Stimulated activated CD4-positive, alpha-beta T cell treated with anti-CD3 and anti-CD28 coated beads, TNF-alpha, amount 100 ng/mL, for 24 hours (primary cell): Measurements from ENCODE around the gene BTNL2.

Experiments
- DNase-seq, 3 experiments: peaks; one replicate each; pipeline ENCODE4 v3.0.0-alpha.2; 2020; ENCODE audit warnings: low read depth in 3 of 3

The BTNL2 gene

GRCh38 chr6:32415521-32416019 is 8.6 kb upstream of the BTNL2 start:
- peak; percentile 50 to 74 (median 71) for DNase-seq

- DNase-seq = peak; percentile 75 to 80 (median 76)
Measured at GRCh38 chr6:32413427-32414047, 6.6 kb upstream of the BTNL2 start.

GRCh38 chr6:32411566-32412327 is 4.8 kb upstream of the BTNL2 start:
- no peak for DNase-seq

- no peak for DNase-seq
Measured at GRCh38 chr6:32410906-32411305, 3.9 kb upstream of the BTNL2 start.

GRCh38 chr6:32406197-32406596 is 784 bp downstream of the BTNL2 start:
- no peak for DNase-seq

GRCh38 chr6:32405656-32406055 is 1.3 kb downstream of the BTNL2 start:
- no peak for DNase-seq

GRCh38 chr6:32402812-32403211 is 4.2 kb downstream of the BTNL2 start:
- DNase-seq = no peak

- DNase-seq = no peak
Measured at GRCh38 chr6:32401284-32401963, 5.6 kb downstream of the BTNL2 start.

- no peak for DNase-seq
Measured at GRCh38 chr6:32397252-32397920, 9.6 kb downstream of the BTNL2 start.

GRCh38 chr6:32396028-32396427 is 11.0 kb downstream of the BTNL2 start:
- DNase-seq = no peak

GRCh38 chr6:32393665-32394420 is 13.1 kb downstream of the BTNL2 start:
- DNase-seq = no peak

- DNase-seq = no peak
Measured at GRCh38 chr6:32391505-32391904, 15.5 kb downstream of the BTNL2 start.

GRCh38 chr6:32387589-32388340 is 19.2 kb downstream of the BTNL2 start:
- no peak for DNase-seq

GRCh38 chr6:32386040-32386439 is 20.9 kb downstream of the BTNL2 start:
- DNase-seq = no peak

- no peak for DNase-seq
Measured at GRCh38 chr6:32382757-32383420, 24.1 kb downstream of the BTNL2 start.

GRCh38 chr6:32379545-32379944 is 27.4 kb downstream of the BTNL2 start:
- no peak for DNase-seq

- DNase-seq = no peak
Measured at GRCh38 chr6:32375739-32376529, 31.0 kb downstream of the BTNL2 start.

- no peak for DNase-seq
Measured at GRCh38 chr6:32371803-32372202, 35.2 kb downstream of the BTNL2 start, which contains the start of gene TSBP1. Gene TSBP1, minus strand, starts transcription at chr6:32371903. Its CDS starts 197 bp downstream, at chr6:32371706.

GRCh38 chr6:32371229-32371628 is 35.8 kb downstream of the BTNL2 start:
- DNase-seq = no peak
